ENCODE data around the gene MOSPD3. TPM values are rescaled to one million over a fixed set of nuclear protein-coding genes. Genes with fewer than 3 reads are reported as not detected.
A peak's percentile ranks its signal among the peaks of the same experiment; 100 is the strongest.

Gene MOSPD3
- polyA plus RNA-seq, 1 donor from 2014 or later = 14.4 TPM

- Mint-ChIP-seq H3K4me1 (peaks cover 9 to 20% (median 17%) of the 10 kb centered on the region in 3 donors), H3K9me3 (no peaks in the 10 kb centered on the region), H3K4me3 (peak overlapping the region; percentile 46 to 98 (median 62)), H3K27me3 (no peaks in the 10 kb centered on the region), H3K27ac (peak overlapping the region; percentile 89 to 98 (median 98)), H3K36me3 (peaks cover 3% of the 10 kb centered on the region)
Measured at GRCh38 chr7:100582650-100583049, 29.7 kb upstream of the MOSPD3 start.

GRCh38 chr7:100583132-100584053, 28.9 kb upstream of the MOSPD3 start:
- Mint-ChIP-seq H3K27me3 (no peaks in the 10 kb centered on the region), H3K27ac (peak overlapping the region; percentile 89 to 98 (median 98)), H3K9me3 (no peaks in the 10 kb centered on the region), H3K4me1 (peaks cover 13 to 20% (median 18%) of the 10 kb centered on the region in 3 donors), H3K4me3 (peak overlapping the region; percentile 86 to 98 (median 96)), H3K36me3 (peaks cover 3% of the 10 kb centered on the region)

GRCh38 chr7:100584054-100584682, 28.2 kb upstream of the MOSPD3 start:
- Mint-ChIP-seq H3K27me3 (no peaks in the 10 kb centered on the region), H3K27ac (peak overlapping the region; percentile 89 to 98 (median 98)), H3K36me3 (peaks cover 3% of the 10 kb centered on the region), H3K4me3 (peak overlapping the region; percentile 86 to 98 (median 96)), H3K4me1 (peaks cover 16 to 20% (median 20%) of the 10 kb centered on the region in 3 donors), H3K9me3 (no peaks in the 10 kb centered on the region)

GRCh38 chr7:100584683-100585510, 27.4 kb upstream of the MOSPD3 start:
- Mint-ChIP-seq H3K4me3 (peak overlapping the region; percentile 86 to 98 (median 96)), H3K36me3 (no peaks in the 10 kb centered on the region), H3K27me3 (no peaks in the 10 kb centered on the region), H3K27ac (peak overlapping the region; percentile 89 to 98 (median 98)), H3K4me1 (peaks cover 16 to 20% (median 20%) of the 10 kb centered on the region in 3 donors), H3K9me3 (no peaks in the 10 kb centered on the region)

- Mint-ChIP-seq H3K4me3 (peak within 1 kb of the TSS; percentile 86 to 98 (median 96)), H3K4me1 (peaks cover 16 to 20% (median 20%) of the 10 kb centered on the region in 3 donors), H3K27me3 (peaks cover 4% of the 10 kb centered on the region), H3K9me3 (no peaks in the 10 kb centered on the region), H3K27ac (peak within 1 kb of the TSS; percentile 89 to 98 (median 98)), H3K36me3 (no peaks in the 10 kb centered on the region)
Measured at GRCh38 chr7:100585511-100586265, 26.7 kb upstream of the MOSPD3 start, which contains the start of gene LRCH4. Gene LRCH4 (minus strand): TSS chr7:100586129. CDS start chr7:100586100, 29 bp downstream.

- Mint-ChIP-seq H3K4me3 (peak within 1 kb of the TSS; percentile 86 to 98 (median 96)), H3K27ac (peak within 1 kb of the TSS; percentile 89 to 98 (median 98)), H3K27me3 (peaks cover 4% of the 10 kb centered on the region), H3K4me1 (peaks cover 16 to 20% (median 20%) of the 10 kb centered on the region in 3 donors), H3K9me3 (no peaks in the 10 kb centered on the region), H3K36me3 (no peaks in the 10 kb centered on the region)
Measured at GRCh38 chr7:100586266-100587025, 25.9 kb upstream of the MOSPD3 start, which contains the start of gene FBXO24. Gene FBXO24 (plus strand): TSS chr7:100586328. CDS start chr7:100586626, 298 bp downstream.

GRCh38 chr7:100588438-100588837, 23.9 kb upstream of the MOSPD3 start:
- peak overlapping the region in 1 of 3 donors; percentile 67 for H3K27ac Mint-ChIP-seq
- H3K36me3 Mint-ChIP-seq = no peaks in the 10 kb centered on the region
- peaks cover 13% of the 10 kb centered on the region in 3 donors for H3K4me1 Mint-ChIP-seq
- no peaks in the 10 kb centered on the region for H3K9me3 Mint-ChIP-seq
- H3K4me3 Mint-ChIP-seq = peak overlapping the region; percentile 46 to 84 (median 62)
- peaks cover 7% of the 10 kb centered on the region for H3K27me3 Mint-ChIP-seq

- no peaks in the 10 kb centered on the region for H3K9me3 Mint-ChIP-seq
- no peak overlapping the region for H3K4me3 Mint-ChIP-seq
- no peaks in the 10 kb centered on the region for H3K36me3 Mint-ChIP-seq
- peak overlapping the region in 1 of 3 donors; percentile 35 for H3K27ac Mint-ChIP-seq
- peaks cover 6 to 10% (median 7%) of the 10 kb centered on the region in 3 donors for H3K4me1 Mint-ChIP-seq
- peaks cover 7% of the 10 kb centered on the region for H3K27me3 Mint-ChIP-seq
Measured at GRCh38 chr7:100589341-100589947, 22.9 kb upstream of the MOSPD3 start.

GRCh38 chr7:100590077-100590737, 22.1 kb upstream of the MOSPD3 start:
- Mint-ChIP-seq H3K4me1 (peaks cover 6 to 10% (median 6%) of the 10 kb centered on the region in 3 donors), H3K27ac (peak overlapping the region in 1 of 3 donors; percentile 35)

GRCh38 chr7:100591596-100591995, 20.7 kb upstream of the MOSPD3 start:
- Mint-ChIP-seq H3K27me3 (peaks cover 7% of the 10 kb centered on the region), H3K4me1 (peaks cover 2 to 7% (median 3%) of the 10 kb centered on the region in 3 donors), H3K36me3 (no peaks in the 10 kb centered on the region), H3K4me3 (peak overlapping the region in 1 of 4 donors; percentile 35), H3K27ac (no peak overlapping the region), H3K9me3 (no peaks in the 10 kb centered on the region)

More at GRCh38 chr7:100590077-100590737, 22.1 kb upstream of the MOSPD3 start:
- Mint-ChIP-seq H3K36me3 (no peaks in the 10 kb centered on the region), H3K4me3 (no peak overlapping the region), H3K27me3 (peaks cover 7% of the 10 kb centered on the region), H3K9me3 (no peaks in the 10 kb centered on the region)

GRCh38 chr7:100595188-100595587, 17.2 kb upstream of the MOSPD3 start:
- no peak overlapping the region for H3K4me3 Mint-ChIP-seq
- H3K9me3 Mint-ChIP-seq = no peaks in the 10 kb centered on the region
- no peak overlapping the region for H3K27ac Mint-ChIP-seq
- H3K36me3 Mint-ChIP-seq = peaks cover 4% of the 10 kb centered on the region
- peaks cover 7% of the 10 kb centered on the region for H3K27me3 Mint-ChIP-seq
- H3K4me1 Mint-ChIP-seq = no peaks in the 10 kb centered on the region

- H3K27me3 Mint-ChIP-seq = no peaks in the 10 kb centered on the region
- no peak overlapping the region for H3K27ac Mint-ChIP-seq
- H3K9me3 Mint-ChIP-seq = no peaks in the 10 kb centered on the region
- H3K4me1 Mint-ChIP-seq = peaks cover 0 to 1% (median 0%) of the 10 kb centered on the region in 3 donors
- peaks cover 4% of the 10 kb centered on the region for H3K36me3 Mint-ChIP-seq
- H3K4me3 Mint-ChIP-seq = no peak overlapping the region
Measured at GRCh38 chr7:100598425-100598824, 13.9 kb upstream of the MOSPD3 start.

All from IgD-negative memory B cell (primary cell).